Gastrocnemius medialis (tissue), 4 donors: ENCODE data around the gene CUL1.

ENCODE experiments used
- CTCF ChIP-seq, 5 experiments: fragments of 450-650 bp in 3 of 5; fragments of 200-600 bp in 2 of 5; sonication (generic) in 2 of 5; IDR thresholded peaks in 4 of 5; conservative IDR thresholded peaks in 1 of 5; 1 replicate in 4 of 5; 2 replicates in 1 of 5; pipeline ENCODE4 v1.5.1; 2016 to 2019; ENCODE audit warnings: antibody characterized with exemption in 5 of 5, mild to moderate bottlenecking in 3 of 5, moderate library complexity in 3 of 5
- POLR2A ChIP-seq, 2 donors: fragments of 450-650 bp; IDR thresholded peaks; one replicate each; pipeline ENCODE4 v1.6.1; 2017; ENCODE audit warnings: antibody characterized with exemption in 2 of 2, mild to moderate bottlenecking in 2 of 2, moderate library complexity in 2 of 2

DNA sequence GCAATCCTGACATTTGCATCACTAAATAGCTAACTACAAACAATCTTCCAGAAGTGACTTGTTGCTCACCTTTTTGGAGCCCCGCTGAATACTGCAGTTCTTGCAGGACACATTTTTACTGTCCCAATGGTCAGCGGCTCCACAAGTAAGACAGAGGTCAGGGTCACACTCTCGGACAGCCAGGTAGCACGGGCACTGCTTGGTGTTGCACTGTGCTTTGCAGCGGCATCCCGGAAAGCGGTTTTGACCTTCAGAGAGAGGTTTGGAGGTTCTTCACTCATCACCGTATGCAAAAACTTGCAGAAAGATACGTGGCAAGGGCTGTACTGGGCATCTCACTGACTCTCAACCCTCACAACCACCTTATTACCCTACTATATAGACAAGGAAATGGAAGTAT, 115.2 kb downstream of the CUL1 start:
- no peak for TF ChIP-seq CTCF (IDR thresholded peaks at IDR 0.05 in 4 of 5, conservative IDR thresholded peaks at IDR 0.05 in 1 of 5)
- TF ChIP-seq POLR2A (IDR thresholded peaks at IDR 0.05), result no peak
